HS-5 (cell line): ENCODE measurements around the gene OR5M11.
"Not testable (repeated sequence)": the region's sequence is repeated elsewhere in the genome, so short reads cannot be mapped to it uniquely, and the experiment has no call there.

Experiments
- DNase-seq: peaks from one replicate; pipeline ENCODE4 v3.0.0-alpha.2; 2012; ENCODE audit warnings: low read depth

OR5M11 gene

GRCh38 chr11:56543157-56543556 lies at the start of gene OR5M11:
OR5M11 (minus strand) TSS chr11:56543257; CDS start chr11:56543257, 0 bp downstream.
- no peak for DNase-seq

DNA sequence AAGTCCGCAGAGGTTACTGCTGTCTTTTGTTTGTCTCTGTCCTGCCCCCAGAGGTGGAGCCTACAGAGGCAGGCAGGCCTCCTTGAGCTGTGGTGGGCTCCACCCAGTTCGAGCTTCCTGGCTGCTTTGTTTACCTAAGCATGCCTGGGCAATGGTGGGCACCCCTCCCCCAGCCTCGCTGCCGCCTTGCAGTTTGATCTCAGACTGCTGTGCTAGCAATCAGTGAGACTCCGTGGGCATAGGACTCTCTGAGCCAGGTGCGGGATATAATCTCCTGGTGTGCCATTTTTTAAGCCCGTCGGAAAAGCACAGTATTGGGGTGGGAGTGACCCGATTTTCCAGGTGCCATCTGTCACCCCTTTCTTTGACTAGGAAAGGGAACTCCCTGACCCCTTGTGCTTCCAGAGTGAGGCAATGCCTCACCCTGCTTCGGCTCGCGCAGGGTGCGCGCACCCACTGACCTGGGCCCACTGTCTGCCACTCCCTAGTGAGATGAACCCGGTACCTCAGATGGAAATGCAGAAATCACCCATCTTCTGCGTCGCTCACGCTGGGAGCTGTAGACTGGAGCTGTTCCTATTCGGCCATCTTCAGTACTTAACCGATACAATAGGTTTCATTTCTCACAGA lies 49.1 kb upstream of the OR5M11 start:
- DNase-seq = not testable (repeated sequence)

DNA sequence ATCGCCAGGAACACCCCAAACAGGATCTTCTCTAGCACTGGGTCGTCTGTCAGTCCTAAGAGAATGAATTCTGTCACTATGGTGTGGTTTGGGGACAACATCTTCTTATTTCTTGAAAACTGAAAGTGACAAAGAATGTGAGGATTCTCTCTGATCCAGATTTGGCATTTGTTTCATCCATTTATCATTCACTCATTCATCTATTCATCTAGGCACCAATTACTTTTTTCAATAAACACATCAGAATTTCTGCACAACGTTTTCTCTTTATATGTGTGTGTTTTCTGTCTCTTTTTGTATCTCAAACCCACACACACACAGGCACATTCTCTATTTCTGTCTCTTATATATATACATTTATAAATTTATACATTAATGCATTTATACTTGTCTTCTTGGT lies 34.6 kb upstream of the OR5M11 start, which contains the start of gene OR5M10:
Gene OR5M10, minus strand, starts transcription at position 101 of the 400 bp plus-strand sequence. Its CDS starts 0 bp downstream, at position 101.
- no peak for DNase-seq

- no peak for DNase-seq
These were observed 15.5 kb upstream of the OR5M11 start for GRCh38 chr11:56558574-56558973.

DNA sequence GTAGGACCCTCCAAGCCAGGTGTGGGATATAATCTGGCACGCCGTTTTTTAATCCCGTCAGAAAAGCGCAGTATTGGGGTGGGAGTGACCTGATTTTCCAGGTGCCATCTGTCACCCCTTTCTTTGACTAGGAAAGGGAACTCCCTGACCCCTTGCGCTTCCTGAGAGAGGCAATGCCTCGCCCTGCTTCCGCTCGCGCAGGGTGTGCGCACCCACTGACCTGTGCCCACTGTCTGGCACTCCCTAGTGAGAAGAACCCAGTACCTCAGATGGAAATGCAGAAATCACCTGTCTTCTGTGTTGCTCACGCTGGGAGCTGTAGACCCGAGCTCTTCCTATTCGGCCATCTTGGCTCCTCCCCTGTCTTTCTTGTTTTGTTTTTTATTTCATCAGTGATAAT lies 11.6 kb upstream of the OR5M11 start:
- not testable (repeated sequence) for DNase-seq

DNA sequence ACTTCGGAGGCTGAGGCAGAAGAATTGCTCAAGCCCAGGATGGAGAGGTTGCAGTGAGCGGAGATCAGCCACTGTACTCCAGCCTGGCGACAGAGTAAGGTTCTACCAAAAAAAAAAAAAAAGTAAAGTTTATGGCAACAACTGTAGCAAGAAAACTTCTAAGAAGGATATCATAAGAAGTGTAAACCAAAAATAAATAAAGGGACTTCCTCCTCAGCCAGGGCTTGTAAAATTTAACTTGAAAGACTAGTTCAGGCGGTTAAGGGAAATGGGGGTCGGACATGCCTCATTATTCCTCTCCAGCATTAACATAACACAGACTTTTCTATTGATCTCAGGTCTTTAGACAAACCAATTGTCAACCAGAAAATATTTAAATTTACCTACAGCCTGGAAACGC lies 2.5 kb upstream of the OR5M11 start:
- DNase-seq = no peak

DNA sequence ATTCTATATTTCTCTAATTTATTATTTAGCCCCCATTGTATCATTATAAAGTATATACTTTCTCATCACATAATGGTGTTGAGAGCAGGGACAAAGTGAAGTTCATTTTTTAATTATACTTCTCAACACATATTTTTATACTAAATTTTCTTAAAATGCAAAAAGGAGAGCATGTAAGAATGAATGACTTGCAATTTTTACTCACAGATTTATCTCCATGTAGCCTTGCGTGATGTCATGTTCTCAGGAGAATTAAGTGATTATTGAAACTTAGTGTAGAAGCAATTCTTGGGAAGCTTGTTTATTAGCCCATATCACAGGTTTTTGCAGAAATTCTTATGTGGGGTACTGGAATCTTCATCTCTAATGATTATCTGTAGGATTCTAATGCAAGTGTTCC lies 682 bp upstream of the OR5M11 start:
- no peak for DNase-seq

DNA sequence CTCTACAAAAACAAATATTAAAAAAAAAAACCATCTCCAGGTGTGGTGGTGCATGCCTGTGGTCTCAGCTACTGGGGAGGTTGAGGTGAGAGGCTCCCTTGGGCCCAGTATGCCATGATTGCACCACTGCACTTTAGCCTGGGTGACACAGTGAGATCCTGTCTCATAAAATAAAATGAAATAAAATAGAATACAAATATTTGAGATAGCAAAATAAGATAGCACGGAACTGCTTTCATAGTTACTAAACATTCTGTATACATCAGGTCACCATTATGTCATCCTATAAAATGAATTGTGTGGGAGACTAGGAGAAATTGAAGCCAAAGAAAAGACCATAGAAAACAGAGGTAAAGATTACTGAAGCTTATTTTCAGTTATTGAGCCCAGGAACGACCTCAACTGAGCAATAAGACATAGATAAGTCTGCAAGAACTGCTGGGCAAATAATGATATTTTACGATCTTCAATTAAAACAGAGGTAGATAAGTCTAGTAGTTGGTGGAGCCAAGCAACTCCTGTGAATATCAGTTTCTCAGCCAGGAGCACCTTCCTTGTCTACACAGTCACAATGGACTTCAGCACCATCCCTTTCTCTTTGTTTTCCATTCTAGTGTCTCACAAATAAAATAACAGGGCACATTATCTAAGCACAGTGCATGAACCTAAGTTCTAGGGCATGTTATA lies 9.9 kb downstream of the OR5M11 start:
- no peak for DNase-seq

DNA sequence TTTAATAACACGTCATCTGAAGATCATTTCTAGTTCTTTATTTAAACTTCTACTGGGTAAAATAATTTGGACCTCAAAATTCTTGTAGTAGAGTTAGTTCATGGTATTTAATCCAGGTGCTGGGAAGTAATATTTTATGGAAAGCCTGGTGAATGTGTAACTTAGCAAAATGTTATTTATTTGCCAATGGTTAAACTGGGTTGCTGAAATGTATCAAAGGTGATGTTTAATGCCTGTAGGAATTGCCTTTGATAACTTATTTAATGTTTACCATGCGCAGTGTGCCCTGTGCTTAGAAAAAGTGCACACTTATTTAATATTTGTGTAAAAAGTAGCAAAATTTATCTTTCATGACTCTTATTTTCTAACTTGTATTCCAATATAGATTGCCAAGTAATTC lies 11.2 kb downstream of the OR5M11 start:
- no peak for DNase-seq

DNA sequence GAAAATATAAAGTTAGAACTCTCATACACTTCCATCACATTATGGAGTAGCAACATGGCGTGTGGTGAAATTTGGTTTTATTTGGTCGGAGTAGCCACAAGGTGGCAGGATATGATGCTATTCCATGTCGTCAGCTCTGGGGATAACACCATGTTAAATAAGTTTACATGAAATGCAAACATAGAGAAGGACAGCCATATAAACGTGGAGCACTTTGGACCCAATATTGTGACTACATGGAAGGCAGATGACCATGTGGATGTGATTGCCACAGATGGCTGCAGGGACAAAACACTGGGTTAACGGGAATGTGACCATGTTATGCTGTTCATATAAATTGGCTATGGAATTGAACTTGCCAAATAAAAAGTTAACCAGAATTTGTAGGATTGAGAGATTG lies 21.0 kb downstream of the OR5M11 start:
- no peak for DNase-seq

DNA sequence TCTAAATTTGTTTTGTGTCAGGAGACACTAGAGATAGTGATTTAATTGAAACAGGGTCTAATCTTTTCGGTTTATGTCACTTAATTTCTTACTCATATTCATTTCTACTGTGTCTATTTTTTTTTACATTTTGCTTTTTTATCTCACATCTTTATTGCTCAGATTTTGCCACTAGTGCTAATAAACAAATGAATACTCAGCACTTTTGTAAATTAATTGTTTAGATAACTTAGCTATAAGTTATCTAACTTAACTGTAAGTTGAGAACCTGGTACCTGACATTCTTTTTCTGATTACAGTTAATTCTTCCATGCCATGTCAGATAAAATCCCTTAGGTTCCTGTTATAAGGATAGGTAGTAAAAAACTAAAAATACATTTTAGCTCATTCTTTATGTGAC lies 29.8 kb downstream of the OR5M11 start:
- no peak for DNase-seq

GRCh38 chr11:56509439-56509838 lies 33.6 kb downstream of the OR5M11 start:
- no peak for DNase-seq

- no peak for DNase-seq
These were observed 46.0 kb downstream of the OR5M11 start for GRCh38 chr11:56497010-56497409.

DNA sequence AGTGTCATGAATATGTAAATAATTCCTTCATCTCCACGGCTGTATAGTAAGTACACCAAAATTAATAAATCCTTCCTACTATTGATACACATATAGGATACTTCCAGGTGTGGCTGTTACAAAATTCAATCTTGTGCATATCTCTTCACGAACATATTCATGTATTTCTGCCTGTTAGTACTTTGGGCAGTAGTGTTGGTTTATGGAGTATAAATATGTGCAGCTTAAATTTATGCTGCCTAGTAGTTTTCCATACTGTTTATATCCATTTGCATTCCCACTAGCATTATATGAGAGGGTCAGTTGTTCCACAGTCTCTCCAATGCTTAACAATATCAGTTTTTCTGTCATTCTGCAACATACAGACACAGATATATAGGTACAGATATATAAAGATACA lies 47.9 kb downstream of the OR5M11 start:
- no peak for DNase-seq
